ENCODE data around the gene IRF5. TPM values are rescaled to one million over a fixed set of nuclear protein-coding genes. Genes with fewer than 3 reads are reported as not detected.

IRF5 gene
- total RNA-seq, 1 donor from 2014 or later, result 29.4 TPM

DNA sequence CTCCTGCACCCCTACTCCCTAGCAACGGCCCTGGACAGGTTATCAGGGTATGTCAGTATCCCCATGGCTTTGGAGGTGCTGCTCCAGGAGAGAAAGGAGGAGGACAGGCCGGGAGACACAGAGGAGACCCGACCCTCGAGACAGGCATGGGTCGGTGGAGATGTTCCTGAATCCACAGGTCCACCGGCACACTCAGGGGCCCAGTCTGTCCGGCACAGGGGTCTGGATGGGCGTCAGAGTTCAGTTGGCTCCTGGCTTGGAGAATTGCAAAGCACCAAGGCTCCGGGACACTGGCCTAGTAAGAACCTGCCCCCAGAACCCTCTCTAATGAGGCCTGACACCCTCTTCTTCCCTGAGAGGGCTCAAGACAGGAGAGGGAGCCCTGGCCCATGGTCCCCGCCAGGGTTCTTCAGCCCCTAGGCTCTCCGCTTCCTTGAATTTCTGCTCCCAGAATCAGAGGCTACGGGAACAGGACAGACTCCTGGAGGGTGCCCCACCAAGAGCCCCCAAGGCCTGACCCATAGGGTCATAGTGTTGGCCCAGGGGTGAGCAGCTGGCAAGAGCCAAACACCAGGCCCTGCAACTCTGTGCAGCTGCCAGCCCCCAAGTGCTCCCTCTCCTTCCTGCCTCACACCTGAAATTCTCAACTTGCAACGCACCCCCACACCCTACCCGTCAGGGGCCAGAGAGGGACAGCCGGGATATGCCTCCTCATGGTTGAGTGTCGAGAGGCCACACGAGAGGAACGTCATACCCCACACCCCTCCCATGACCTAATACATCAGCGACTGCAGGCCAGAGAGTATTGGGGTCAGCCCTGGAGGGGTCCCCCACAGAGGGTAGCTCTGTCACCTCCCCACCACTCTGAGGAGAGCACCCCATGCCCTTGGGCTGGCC lies 5.5 kb upstream of the IRF5 start:
- Histone ChIP-seq H3K27ac (no peak overlapping the region), H3K4me3 (no peak overlapping the region), H3K4me1 (peaks cover 3% of the 10 kb centered on the region), H3K9me3 (no peaks in the 10 kb centered on the region), H3K27me3 (no peaks in the 10 kb centered on the region), H3K36me3 (no peaks in the 10 kb centered on the region)
- TF ChIP-seq CTCF (IDR thresholded peaks at IDR 0.05), result no peak
- ATAC-seq, result no peak
- intact Hi-C loops (cut with DNase I), result no loop called here
- DNase-seq, result peak; percentile 47

DNA sequence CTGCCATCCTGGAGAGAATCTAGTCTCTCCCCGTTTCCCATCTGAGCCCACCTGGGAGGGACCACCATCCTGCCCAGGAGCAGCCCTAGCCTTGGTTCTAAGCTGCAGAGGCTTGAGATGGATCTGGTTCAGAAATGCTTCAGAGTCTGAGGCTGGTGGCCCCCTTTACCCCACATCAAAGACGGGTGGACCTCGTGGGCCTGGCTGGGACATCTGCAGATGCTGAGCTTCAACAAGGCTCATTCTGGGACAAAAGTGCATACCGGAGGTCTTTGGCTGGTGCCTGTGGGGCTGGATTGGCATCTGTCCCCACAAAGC lies 4.9 kb upstream of the IRF5 start:
- TF ChIP-seq CTCF (IDR thresholded peaks at IDR 0.05), result no peak
- no peak for ATAC-seq
- Histone ChIP-seq H3K27me3 (peaks cover under 1% of the 10 kb centered on the region), H3K4me1 (peaks cover 3% of the 10 kb centered on the region), H3K36me3 (no peaks in the 10 kb centered on the region), H3K9me3 (no peaks in the 10 kb centered on the region), H3K27ac (no peak overlapping the region), H3K4me3 (no peak overlapping the region)
- no peak for DNase-seq
- intact Hi-C loops (cut with DNase I), result no loop called here

GRCh38 chr7:128933180-128933891 lies 4.4 kb upstream of the IRF5 start:
- Histone ChIP-seq H3K27me3 (peaks cover 6% of the 10 kb centered on the region), H3K4me3 (no peak overlapping the region), H3K4me1 (peaks cover 3% of the 10 kb centered on the region), H3K27ac (peak overlapping the region; percentile 31), H3K9me3 (no peaks in the 10 kb centered on the region), H3K36me3 (no peaks in the 10 kb centered on the region)
- intact Hi-C loops (cut with DNase I), result no loop called here
- DNase-seq (peak; percentile 66), ATAC-seq (peak; percentile 69)
- no peak for TF ChIP-seq CTCF (IDR thresholded peaks at IDR 0.05)

- peaks cover 15% of the 10 kb centered on the region for H3K27me3 ChIP-seq
- ATAC-seq (peak; percentile 47), DNase-seq (peak; percentile 69)
- no peaks in the 10 kb centered on the region for H3K36me3 ChIP-seq
- no peak for TF ChIP-seq CTCF (IDR thresholded peaks at IDR 0.05)
- intact Hi-C loops (cut with DNase I), result no loop called here
- H3K4me3 ChIP-seq, result no peak overlapping the region
- peak overlapping the region; percentile 31 for H3K27ac ChIP-seq
- no peaks in the 10 kb centered on the region for H3K9me3 ChIP-seq
- peaks cover 3% of the 10 kb centered on the region for H3K4me1 ChIP-seq
Measured at GRCh38 chr7:128934361-128935341, 3.1 kb upstream of the IRF5 start.

- Histone ChIP-seq H3K4me3 (no peak overlapping the region), H3K27me3 (peaks cover 15% of the 10 kb centered on the region), H3K36me3 (no peaks in the 10 kb centered on the region), H3K9me3 (no peaks in the 10 kb centered on the region), H3K4me1 (peaks cover 3% of the 10 kb centered on the region), H3K27ac (peak overlapping the region; percentile 31)
- ATAC-seq (no peak), DNase-seq (no peak)
- intact Hi-C loops (cut with DNase I), result no loop called here
- TF ChIP-seq CTCF (IDR thresholded peaks at IDR 0.05), result no peak
Measured at GRCh38 chr7:128935342-128935730, 2.4 kb upstream of the IRF5 start.

All from upper lobe of right lung (tissue), 1 donor.